ENCODE data around the gene CDKN2B-AS1.
"Not testable (repeated sequence)": the region's sequence is repeated elsewhere in the genome, so short reads cannot be mapped to it uniquely, and the experiment has no call there.

CDKN2B-AS1 gene

DNA sequence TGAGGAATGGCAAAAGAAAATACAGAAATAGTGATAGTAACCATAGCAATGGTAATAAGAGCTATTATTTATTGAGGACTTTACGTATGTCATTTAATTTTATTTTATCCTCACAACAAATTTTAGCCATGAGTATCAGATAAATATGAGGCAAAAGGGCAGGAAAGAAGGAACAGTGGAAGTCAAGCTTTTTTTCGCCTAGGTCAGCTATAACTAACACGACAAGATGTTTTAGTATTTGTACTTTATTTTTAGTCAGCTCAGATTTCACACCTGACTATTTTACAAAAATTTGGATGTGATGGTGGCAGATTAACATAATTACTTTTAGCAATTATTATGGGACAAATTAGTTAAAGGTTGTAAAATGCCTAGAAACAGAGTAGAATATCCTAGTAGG, 49.3 kb downstream of the CDKN2B-AS1 start:
- no peak for DNase-seq (ENCODE audit: low read depth in 2 of 2)

DNA sequence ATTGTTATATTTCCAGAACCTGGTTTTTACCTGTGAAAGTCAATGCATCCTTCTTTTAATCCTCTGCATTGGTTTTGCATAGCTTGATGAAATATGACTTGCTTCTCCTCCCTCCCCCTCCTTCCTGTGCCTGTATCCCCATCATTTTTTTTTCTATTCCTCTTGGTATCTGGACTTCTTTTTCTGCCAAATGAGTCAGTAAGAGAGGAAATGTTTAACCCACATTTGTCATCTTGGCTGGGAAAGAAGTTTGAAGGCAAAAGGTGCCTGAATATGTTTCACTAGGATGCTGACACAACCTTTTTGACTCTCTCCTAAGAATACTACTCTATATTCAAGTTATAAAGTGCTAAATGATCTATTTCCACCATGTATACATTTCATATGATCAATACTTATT, 50.0 kb downstream of the CDKN2B-AS1 start:
- DNase-seq (ENCODE audit: low read depth in 2 of 2): no peak

DNA sequence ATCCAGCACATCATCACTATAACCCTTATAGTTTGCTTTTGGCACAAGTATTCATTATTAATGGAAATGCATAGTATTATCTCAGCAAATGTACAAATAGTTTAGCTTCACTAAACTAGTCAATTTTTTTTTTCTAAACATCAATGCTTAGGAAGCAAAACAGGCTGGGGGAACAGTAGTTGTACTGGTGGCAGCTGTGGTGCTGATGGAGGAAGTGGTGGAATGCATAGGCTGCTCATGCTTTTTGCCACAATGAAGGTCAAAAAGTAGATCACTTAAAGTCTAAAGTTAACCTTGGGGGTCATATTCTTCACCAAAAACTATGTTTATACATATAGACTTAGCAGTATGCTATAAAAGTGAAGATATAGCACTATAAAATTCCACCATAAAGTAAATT, 50.8 kb downstream of the CDKN2B-AS1 start:
- no peak for DNase-seq (ENCODE audit: low read depth in 2 of 2)

DNA sequence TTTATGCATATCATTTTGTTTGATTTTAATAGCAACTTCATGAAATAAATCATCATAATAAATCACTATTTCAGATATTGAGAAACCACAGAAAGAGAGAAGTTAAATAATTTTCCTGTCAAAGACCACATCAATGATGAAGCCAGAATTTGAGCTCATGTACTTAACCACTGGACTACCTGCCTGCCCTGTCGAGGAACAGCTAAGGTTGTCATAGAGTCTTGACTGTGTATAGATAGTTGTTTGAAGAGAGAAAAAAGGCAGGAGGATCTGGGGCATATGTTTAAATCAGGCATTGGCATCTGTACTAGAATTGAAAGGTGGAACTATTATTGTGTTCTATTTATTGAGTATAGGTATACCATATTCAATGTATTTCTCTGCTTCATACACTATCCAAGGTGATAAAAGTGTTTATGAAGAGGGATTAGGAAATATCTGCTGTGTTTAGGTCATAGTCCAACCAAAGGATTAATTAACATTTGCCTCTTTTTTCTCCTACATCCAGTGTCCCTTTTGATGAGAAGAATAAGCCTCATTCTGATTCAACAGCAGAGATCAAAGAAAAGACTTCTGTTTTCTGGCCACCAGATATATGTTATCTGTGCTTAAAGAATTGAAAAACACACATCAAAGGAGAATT, 51.8 kb downstream of the CDKN2B-AS1 start:
- DNase-seq (ENCODE audit: low read depth in 2 of 2): no peak

DNA sequence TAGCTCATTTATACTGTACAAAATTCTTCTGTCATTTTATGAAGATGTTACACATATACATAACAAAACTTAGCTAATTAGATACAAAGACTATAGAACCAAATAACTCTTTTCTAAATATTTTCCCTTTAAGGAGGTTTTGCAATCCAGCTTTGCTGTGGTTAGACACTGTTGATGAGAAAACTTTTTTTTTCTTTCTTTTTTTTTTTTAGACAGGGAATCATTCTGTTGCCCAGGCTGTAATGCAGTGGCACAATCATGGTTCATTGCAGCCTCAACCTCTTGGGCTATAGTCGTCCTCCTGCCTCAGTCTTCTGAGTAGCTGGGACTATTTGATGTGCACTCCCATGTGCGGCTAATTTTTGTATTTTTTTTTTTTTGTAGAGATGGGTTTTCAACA, 53.0 kb downstream of the CDKN2B-AS1 start:
- DNase-seq (ENCODE audit: low read depth in 2 of 2): no peak

DNA sequence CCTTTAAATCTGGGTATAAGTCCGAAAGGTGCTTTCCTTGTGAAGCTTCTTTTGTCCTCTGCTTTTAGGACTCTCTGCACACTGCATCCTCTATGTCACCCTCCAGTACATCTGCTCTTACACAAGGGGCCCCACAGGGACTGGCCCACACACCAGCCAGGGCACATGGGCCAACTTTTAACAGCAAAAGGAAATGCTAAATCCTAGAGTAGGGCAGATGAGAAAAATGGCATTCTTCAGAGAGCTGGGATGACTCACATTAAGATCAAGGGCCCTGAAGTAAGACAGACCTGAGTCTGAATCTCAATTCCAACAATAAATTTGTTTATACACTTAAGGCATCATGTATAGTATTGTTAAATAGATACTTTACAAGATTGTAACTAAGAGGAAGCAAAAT, 54.8 kb downstream of the CDKN2B-AS1 start:
- no peak for DNase-seq (ENCODE audit: low read depth in 2 of 2)

DNA sequence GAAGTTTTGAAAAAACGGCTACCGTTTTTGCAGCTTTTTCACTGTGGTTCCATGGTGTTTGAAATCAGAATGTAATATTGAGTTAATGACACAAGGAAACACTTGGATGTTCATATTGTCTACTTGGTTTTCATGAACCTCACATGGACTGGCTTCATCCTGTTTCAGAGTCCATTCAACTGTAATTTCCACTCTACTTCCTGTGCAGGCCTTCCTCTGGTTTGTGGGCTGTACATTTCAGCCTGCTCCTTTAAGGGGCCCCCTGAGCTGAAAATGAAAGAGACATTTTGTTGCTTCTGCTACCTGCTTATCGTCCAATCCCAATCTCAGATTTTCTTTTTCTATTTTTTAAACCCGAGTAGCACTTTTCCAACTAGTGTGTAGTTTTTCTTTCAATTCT, 56.3 kb downstream of the CDKN2B-AS1 start:
- DNase-seq (ENCODE audit: low read depth in 2 of 2): no peak

DNA sequence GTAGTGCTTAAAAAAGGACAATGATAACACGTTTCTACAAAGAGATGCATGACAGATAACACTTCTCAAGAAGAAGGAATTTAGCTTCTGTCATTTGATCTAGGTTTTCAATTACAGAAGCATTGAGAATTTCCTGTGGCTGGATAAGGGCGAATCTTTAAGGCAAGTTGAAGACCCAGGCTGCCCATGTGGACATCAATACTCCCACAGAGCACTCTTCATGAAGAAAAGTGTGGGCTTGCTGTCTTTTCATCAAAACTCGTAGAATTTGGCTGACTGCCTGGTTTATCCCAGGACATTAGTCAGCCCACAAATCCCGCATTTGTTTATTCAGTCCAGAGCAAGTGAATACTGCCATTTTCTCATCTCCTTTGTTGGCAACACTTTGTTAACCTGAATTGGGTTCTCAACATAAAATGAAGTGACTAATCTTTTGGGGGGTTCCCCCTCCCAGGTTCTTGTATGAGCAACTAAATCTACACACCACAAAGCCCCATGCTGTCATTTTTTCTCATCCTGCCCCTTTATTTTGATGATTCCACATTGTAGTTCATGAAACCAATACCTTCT, 57.9 kb downstream of the CDKN2B-AS1 start:
- DNase-seq (ENCODE audit: low read depth in 2 of 2): peak in 1 of 2 experiments; percentile 13

DNA sequence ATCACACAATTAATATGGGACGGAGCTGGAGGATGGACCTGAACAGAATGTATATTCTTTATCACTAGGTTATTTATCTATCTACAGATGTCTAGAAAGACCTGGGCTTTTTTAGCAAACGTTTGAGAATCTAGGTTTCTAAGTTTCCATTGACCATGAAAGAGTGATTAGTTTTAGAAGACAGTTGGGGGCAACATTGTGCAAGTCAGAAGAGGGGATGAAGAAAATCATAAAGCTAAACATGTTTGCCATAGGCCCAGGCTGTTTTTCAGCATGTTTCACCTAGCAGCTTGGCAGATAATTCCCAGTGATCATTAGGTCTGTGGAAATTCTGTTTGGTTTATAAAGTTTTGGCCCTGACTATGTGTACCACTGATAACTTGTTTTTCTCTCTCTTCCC, 58.6 kb downstream of the CDKN2B-AS1 start:
- DNase-seq (ENCODE audit: low read depth in 2 of 2): no peak

DNA sequence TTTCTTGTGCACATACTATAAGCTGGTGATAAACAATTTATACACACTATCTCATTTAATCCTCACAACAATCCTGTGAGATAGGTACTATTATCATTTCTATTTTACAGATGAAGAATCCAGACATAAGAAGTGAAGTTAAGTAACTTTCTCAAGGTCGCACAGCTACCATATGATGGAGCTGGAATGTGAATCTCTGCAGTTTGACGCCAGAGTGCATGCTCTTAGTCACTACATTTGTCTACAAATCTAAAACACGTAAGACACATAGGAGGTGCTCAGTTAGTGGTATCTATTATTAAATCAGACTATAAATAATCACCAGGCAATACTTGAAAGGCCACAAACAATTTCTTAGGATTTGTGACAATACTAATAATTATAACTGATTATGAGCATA, 59.5 kb downstream of the CDKN2B-AS1 start:
- no peak for DNase-seq (ENCODE audit: low read depth in 2 of 2)

DNA sequence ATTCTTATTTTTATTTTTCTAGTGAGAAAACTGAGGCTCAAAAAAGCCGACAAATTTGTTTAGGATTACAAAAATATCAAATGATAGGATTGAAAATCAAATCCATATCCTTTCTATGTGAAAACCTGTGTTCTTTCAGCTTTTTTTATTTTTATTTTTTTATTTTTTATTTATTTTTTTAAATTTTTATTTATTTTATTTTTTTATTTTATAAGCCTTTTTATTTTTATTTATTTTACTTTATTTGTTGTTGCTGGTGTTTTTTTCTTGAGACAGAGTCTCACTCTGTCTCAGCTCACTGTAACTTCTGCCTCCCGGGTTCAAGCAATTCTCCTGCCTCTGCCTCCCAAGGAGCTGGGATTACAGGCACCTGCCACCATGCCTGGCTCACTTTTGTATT, 59.9 kb downstream of the CDKN2B-AS1 start:
- DNase-seq (ENCODE audit: low read depth in 2 of 2): no peak

DNA sequence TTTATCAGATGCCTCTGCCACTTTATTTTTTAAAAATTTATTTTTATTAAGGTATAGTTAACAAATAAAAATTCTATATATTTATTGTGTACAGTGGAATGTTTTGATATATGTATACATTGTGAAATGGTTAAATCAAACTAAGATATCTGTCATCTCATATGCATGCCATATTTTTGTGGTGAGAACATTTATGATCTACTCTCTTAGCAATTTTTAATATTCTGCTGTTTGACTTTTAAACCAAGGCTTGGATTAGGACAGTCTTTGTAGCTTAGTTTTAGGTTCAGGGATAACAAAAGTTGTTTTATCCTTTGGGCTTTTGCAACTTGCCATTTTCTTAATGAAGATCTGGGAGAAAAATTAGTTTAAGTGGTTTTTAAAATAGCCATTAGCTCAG, 60.5 kb downstream of the CDKN2B-AS1 start:
- no peak for DNase-seq (ENCODE audit: low read depth in 2 of 2)

DNA sequence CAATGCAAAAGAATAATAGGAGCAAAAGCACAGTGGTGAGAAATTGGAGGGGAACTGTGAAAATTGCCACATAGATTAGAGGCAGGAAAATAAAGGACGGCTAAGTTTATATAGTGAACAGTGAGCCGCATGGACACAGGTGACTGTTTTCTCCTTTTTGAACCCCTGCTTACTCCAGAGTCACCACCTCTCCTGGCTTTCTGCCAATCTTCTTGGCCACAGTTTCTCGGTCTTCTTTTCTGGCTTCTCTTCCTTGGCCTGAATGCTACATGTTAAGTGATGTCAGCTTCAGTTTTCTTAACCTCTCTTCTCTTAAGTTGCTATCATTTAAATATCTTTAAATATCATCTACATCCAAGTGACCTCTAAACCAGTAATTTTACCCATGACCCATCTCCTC, 61.8 kb downstream of the CDKN2B-AS1 start:
- no peak for DNase-seq (ENCODE audit: low read depth in 2 of 2)

DNA sequence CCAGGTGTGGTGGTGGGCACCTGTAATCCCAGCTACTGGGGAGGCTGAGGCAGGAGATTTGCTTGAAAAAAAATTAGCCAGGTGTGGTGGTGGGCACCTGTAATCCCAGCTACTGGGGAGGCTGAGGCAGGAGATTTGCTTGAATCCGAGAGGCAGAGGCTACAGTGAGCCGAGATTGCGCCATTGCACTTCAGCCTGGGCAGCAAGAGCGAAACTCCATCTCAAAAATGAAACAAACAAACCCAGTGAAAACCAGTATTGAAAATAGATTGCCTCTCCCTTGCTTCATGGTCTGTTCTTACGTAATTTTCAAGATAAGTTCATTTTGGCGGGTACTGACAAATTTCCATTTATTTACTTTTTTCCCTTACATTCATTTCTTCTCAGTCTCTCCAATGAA, 63.4 kb downstream of the CDKN2B-AS1 start:
- not testable (repeated sequence) for DNase-seq (ENCODE audit: low read depth in 2 of 2)

DNA sequence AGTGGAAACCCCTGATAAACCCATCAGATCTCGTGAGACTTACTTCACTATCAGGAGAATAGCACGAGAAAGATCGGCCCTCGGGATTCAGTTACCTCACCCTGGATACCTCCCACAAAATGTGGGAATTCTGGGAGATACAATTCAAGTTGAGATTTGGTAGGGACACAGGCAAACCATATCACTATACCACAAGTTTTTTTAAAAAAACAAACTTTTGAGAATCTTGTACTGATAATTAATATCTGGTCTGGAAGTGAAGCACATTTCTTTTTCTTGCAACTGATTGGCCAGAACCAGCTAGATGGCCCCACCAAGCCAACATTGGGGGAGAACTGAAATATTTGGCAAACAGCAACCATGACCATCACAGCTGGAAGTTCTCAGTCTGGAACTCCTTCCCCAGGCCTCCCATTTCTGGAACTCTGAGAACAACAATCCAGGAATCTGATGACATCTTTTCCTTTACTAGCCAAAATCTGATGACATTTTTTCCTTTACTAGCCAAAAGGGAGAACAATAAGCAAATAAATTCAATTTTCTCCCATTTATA, 66.3 kb downstream of the CDKN2B-AS1 start:
- DNase-seq (ENCODE audit: low read depth in 2 of 2): no peak

DNA sequence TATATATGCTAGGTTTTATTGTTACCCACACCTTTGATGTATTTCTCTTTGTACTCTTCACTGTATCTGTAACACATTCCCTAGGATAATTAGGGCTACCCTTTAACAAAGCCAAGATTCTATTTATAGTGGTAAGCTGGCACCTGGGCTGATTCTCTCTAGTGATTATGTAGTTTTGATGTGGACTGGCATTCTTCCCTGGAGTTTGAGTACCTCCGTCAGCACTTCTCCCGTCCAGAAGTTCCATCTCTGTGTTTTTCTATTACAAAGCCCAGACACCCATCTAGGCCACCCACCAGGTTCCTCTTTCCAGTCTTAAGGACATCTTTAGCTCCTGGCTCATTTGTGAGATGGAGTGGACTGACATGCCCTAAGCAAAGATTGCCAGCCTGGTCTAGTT, 70.4 kb downstream of the CDKN2B-AS1 start:
- no peak for DNase-seq (ENCODE audit: low read depth in 2 of 2)

DNA sequence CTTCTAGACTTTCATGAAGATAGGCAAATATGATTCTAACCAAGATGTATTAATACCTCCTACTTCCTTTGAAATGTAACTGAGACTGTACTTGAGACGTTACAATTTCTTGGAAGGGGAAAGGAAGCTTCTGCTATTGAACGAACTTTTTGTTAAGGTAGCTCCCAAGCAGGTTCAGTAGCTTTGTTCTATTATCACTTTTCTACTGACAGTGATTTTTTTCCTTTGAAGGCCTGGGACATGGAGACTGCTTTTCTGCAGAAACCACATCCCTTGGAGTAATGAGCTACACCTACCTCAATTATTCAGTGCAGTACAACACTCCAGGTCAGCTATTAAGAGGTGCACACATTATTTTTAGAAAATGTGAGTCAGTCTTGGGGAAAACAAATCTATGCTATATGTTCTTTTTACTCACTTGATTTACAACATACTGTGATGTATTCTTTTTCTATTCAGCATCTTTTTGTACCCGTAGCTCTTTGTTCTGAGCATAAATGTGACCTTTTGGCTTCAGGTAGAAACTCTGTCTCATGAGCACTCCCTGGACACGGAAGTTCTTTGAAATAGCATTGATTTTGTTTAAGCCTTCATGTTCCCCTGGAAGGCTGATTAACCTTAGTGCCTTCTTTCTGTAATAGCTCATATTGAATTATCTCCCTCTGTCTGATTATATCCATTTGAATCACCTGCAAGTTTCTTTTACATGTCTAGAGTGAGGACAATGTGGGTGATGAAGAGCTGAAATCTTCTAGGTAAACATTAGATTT, 71.0 kb downstream of the CDKN2B-AS1 start:
- no peak for DNase-seq (ENCODE audit: low read depth in 2 of 2)

DNA sequence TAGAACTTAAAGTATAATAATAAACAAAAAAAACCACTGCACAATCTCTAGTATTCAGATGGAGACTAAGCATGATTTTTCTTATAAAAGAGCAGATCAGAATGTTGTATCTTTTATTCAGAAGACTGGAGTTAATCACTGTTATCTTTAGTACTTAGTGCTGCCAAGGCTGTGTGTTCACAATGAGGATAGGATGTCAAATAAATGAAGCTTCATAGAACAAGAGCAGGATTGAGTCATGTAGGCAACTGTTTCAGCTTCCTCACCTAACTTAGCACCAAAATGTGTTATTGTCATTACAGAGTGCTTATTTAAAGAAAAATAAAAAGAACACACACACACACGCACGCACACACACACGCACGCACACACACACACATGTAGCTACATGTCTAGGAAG, 72.6 kb downstream of the CDKN2B-AS1 start:
- no peak for DNase-seq (ENCODE audit: low read depth in 2 of 2)

DNA sequence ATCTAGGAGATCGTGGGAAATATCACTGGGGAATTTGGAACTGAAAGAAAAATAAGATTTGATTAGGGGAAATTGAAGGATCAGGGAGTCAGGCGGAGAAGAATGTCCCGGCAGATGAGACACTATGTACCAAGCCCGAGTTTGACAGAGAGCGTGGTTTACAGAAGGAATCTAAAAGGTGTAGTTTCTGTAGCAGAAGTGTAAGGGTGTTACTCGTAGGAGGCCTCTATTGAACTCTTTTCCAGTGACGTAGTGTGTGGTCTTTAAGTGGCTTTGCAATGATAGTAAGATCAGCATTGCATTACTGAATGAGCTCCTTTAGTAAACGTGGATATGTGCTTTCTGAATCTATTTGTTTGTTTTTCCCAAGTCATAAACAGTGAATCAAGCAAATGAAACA, 73.8 kb downstream of the CDKN2B-AS1 start:
- DNase-seq (ENCODE audit: low read depth in 2 of 2): no peak

DNA sequence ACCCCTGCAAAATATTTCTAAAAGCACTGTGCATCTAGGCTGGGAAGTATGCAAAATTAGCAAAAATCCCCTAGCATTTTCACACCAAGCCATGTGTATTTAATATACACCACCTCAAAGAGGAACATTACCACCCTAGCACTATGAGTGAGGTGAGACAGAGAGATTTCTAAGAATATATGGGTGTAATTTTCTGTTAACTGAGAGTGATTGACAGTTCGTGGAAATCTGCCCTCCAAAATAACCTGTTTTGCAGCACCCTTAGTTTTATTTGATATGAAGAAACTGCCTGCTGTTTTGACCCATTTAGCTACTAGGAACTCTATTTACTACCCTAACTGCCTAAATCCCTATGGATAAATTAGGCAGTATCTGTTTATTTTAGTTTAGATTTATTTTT, 78.8 kb downstream of the CDKN2B-AS1 start:
- DNase-seq (ENCODE audit: low read depth in 2 of 2): no peak

DNA sequence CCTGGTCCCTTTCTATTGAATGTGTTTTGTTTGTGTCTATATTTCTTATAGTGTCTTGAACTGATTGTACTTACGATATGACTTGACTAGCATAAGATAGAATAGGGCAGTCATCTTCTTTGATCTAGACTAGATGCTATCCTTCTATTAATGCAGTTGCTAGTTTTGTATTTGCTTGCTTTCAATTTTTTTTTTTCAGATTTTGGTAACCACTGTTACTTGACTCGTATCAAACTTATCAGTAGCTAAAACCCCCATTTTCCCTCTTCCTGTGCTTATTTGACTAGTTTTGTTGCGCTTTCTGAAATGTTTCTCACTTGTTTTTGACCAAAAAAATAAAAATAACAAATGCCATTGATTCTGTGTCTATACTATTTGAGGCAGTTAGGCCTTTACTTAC, 83.5 kb downstream of the CDKN2B-AS1 start:
- no peak for DNase-seq (ENCODE audit: low read depth in 2 of 2)

DNA sequence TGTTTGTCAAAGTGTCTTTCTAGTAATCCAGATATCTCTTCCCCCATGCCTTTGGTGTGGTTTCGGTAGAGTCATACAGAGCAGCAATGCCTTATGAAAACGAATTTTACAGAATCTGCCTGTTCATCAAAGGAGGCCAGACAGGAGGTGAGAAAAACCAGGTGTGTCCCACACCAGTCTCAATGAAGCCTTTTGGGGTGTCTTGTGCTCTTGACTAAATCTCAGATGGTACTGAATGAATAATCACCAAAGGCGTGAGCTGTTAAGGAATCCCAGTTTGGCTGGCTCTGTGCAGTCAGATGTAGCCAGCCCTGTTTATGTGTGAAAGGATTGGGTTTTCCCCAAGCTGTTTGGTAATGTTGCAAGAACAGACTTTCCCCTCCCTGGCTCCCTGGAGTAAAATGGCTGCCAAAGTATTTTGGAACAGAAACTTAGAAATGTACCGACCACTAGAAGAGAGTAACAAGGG, 85.3 kb downstream of the CDKN2B-AS1 start:
- peak; percentile 19 to 24 for DNase-seq (ENCODE audit: low read depth in 2 of 2)

All from stimulated activated CD4-positive, alpha-beta T cell treated with anti-CD3 and anti-CD28 coated beads, Interleukin-12 subunit alpha, Interleukin-12 subunit beta, amount 100 ng/mL, for 24 hours (primary cell).